NCI-H526 treated with DMSO at 0.1 percent for 48 hours (cell line): ENCODE measurements around the gene CLCN1.
"Not testable (repeated sequence)": the region's sequence is repeated elsewhere in the genome, so short reads cannot be mapped to it uniquely, and the experiment has no call there.

ENCODE experiments used
- DNase-seq: peaks from one replicate; lab custom pipeline; 2025; lab: John Stamatoyannopoulos, UW

Gene CLCN1

DNA sequence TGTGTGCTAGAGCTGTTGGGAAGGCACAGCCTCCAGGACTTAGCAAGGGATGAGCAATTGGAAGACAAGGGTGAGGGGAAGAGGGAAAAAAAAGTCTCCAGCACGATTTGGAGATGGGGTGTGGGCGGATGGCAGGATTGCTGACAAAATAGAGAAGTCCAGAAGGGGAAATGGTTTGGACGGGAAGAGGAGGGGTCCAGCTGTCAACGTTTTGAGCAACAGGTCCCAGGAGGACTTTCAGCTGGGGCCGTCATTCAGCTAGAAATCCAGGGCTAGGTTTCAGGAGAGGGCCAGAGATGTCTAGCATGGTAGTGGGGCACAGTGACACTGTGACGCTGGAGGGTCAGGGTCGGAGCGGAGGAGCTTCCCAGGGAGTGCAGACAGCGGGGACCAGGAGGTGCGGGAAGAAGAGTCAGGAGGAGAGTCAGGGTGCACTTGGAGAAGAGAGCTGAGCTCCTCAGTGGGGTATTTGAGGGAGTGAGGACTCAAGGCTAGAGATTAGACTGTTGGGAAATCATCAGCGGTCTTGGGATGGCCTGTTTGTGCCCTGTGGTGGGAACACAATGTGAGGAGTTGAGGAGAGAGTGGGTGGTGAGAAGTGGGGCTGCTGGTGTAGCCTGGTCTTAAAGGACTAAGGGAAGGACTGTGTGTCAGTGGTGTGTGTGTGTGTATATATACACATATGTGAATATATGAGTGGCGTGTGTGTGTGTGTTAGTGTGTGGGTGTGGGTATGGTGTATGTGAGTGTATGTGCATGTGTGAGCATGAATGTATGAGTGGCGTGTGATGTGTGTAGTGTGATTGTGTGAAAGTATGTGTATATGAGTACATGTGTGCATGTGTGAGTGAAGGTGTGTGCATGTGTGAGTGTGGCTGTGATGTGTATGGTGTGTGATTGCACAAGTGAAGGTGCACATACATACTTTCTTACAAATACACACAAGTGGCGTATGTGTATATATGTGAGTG is 69.0 kb downstream of the CLCN1 start:
- DNase-seq, result no peak

DNA sequence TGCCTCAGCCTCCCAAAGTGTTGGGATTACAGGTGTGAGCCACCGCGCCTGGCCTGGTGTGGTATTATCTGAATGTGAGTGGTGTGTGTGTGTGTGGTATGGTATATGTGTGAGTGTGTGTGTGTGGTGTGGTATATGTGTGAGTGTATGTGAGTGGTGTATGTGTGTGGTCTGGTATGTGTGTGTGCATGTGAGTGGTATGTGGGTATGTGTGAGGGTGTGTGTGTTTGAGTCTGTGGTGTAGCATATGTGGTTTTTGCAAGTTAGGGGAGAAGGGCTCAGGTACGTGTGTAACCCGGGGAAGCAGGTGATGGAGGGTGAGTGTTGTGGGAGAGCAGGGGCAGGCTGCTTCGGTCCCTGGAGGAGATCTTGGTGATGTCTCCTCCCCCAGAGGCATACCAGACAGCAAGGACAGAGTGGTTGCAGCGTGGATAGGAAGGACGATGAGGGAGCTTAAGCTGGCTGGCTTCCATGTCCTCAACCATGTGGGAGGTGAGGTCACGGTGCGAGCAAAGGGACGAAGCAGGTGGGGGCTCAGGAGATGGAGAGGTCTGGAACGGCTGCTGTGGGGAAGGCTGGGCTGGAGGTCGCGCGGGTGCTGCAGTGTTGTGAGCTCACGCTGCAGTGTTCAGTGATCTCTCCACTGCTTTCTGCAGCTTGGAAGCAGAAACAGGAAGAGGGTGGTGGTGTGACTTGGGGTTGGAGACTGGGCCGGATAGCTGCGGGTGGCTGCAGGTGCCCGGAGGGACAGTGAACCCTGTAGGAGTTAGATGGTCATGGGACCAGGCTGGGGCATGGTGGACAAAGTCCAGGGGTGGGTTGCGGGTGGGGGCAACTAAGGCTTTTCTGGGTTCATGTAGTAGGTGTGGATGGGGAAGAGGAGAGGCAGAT is 70.2 kb downstream of the CLCN1 start:
- no peak for DNase-seq

DNA sequence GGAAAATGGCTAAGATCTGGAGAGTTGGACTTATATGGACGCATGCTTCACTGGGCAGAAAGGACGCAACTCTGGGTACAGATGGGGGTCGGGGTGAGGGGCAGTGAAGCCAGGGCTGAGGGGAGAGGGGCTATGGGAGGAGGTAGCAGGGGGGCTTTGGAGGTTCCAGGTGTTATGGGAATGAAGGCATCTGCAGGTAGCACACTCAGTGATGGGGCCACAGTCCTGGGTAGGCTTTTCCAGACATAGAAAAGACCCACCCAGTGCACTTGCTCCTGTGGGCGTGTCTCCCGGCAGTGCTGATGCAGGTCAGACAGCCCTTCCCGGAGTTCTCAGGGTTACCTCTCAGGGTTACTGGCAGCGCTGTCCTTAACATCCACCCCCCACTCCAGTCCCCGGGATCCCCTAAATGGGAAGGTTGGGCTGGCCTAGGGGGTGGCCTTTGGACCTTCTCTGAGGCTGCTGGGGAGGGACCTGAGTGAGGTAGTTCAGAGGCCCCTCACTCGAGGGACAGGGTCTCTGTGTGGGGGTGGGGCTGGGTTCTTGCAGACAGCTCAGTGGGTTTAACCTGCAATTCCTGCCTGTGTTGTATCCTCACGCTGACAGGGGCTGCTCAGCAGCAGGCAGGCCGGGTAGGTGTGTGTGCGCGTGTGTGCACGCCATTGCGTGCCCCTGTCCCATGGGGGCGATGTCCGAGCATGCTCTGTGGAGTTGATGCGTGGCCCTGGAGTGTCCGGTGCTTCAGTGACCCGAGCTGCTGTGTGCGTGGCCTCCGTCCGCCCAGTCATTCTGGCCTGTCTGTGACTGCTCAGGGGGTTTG is 71.5 kb downstream of the CLCN1 start:
- no peak for DNase-seq

DNA sequence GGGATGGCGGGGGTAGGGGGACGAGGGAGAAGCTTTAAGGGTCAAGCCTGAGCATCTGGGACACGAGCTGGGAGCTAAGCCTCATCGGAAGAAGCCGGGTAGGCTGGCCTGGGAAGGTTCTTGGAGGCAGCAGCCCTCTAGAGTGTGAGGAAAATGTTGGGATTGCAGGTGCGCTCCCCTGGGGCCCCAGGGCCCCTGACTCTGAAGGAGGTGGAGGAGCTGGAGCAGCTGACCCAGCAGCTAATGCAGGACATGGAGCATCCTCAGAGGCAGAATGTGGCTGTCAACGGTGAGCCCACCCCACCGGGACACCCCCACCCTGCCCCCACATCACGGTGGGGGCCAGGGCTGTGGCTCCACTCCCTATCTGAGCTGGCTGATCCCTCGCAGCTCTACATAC is 72.1 kb downstream of the CLCN1 start:
- no peak for DNase-seq

DNA sequence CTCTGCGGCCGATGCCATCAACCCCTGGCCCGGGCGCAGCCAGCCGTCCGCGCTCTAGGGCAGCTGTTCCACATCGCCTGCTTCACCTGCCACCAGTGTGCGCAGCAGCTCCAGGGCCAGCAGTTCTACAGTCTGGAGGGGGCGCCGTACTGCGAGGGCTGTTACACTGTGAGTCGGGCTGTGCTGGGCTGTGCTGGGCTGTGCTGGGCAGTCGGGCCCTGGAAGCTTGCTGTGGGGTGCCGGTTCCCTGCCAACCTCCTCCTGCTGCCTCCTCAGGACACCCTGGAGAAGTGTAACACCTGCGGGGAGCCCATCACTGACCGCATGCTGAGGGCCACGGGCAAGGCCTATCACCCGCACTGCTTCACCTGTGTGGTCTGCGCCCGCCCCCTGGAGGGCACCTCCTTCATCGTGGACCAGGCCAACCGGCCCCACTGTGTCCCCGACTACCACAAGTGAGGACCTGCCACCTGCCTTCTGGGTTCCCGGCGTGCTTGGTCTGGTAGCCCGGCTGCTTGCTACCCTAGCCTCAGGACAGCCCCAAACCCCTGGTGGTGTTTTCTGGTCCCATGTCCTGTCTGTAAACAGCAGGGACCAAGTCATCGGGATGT is 72.7 kb downstream of the CLCN1 start:
- DNase-seq, result no peak

DNA sequence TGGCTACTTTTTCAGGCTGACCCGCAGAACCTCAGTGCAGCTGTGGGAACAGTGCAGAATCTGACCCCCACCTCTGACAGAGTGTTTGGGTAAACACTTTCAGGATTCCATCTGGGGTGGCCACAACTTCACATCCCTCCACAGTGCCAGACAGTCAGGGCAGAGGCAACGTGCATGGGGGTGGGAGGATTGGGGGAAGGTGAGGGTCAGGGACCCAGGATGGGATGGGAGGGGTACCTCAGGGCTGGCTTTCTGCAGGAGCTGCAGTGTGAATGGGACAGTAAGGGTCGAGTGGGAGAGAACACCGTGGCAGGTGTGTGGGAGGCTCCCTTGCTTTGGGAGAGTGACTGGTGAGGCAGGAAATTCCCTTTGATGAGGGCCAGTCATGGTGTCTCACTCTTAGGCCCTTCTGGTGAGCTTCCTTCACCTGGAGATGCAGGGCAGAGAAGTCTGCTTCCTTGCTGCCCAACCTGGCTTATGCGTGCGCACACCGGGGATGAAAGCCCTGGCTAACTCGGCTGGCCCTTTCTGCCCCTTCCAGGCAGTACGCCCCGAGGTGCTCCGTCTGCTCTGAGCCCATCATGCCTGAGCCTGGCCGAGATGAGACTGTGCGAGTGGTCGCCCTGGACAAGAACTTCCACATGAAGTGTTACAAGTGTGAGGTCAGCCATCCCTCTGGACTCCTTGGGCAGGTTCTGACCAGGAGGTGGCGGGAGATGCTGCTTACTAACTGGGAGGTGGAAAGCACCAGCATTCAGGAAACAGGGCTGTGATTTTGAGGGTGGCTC is 73.6 kb downstream of the CLCN1 start:
- no peak for DNase-seq

DNA sequence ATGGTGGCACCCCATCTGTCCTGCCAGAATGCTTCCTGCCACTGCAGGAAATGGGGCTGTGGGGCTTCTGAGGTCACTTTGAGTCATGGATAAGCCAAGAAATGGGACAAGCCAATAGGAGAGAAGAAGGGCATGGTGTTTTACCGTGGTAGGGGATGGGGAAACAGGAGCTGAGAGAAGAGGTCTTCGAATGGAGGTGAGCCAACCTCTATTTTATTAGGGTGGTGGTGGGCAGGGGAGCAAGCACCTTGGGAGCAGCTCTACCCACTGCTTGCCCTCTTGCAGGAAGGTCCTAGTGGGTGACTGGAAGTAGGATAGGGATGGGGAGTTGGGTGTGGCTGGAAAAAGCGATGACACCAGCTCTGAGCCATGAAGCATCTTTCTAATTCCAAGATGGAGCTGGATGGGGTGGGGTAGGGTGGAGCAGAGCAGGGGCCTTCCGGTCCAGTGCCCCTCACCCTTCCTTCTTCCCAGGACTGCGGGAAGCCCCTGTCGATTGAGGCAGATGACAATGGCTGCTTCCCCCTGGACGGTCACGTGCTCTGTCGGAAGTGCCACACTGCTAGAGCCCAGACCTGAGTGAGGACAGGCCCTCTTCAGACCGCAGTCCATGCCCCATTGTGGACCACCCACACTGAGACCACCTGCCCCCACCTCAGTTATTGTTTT is 74.3 kb downstream of the CLCN1 start:
- no peak for DNase-seq

DNA sequence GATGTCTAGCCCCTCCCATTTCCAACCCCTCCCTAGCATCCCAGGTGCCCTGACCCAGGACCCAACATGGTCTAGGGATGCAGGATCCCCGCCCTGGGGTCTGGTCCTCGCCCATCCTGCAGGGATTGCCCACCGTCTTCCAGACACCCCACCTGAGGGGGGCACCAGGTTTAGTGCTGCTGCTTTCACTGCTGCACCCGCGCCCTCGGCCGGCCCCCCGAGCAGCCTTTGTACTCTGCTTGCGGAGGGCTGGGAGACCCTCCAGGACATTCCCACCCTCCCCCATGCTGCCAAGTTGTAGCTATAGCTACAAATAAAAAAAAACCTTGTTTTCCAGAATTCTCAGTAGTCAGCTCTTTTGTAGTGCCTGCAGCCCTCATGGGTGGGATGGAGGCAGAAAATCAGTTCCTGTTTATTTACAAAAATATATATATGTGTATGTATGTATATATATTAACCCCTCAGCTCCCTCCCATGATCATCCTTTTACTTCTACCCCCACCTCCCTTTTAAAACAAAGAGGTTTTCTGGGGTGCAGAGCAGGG is 74.9 kb downstream of the CLCN1 start:
- DNase-seq, result no peak

DNA sequence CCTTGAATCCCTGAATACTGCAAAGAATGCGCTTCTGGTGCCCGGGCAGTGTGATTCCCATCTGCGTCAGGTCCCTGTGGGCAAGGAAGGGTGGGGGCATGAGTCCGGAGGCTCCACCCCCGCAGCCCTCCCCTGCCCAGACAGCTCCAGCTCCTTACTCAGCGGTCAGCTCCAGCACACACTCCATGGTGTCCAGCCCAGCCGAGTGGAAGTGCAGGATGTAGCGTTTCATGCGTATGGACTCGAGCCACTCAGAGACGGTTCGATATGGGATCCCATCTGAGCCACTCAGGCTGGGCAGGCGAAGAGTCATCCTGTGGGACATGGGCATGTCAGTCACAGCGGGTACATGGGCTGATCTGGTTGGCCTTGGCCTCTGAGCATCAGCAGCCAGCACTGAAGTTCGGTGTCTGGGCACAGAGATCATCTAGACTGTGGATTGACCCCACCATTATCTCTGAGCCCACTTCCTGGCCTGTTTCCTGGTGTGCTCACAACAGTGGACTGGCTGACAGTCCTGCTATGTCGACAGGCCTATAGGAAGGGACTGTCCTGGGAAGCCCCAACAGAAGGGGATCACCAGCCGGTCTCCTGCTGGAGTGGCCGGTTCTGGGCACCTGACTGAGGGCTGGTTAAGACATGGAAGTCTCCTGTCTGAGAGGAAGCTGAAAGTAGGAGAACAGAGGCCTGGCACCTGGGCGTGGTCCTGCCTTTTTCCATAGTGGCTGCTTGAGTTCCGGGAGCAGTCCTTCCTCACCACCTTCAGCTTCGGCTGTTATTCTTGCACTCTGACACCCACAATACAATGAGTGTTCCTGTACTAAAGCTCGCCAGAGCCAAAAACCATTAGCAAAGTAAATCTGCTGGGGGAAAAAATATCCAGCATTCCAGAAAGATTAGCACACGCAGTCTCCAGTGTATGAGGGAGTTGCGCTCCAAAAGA is 75.8 kb downstream of the CLCN1 start:
- no peak for DNase-seq

DNA sequence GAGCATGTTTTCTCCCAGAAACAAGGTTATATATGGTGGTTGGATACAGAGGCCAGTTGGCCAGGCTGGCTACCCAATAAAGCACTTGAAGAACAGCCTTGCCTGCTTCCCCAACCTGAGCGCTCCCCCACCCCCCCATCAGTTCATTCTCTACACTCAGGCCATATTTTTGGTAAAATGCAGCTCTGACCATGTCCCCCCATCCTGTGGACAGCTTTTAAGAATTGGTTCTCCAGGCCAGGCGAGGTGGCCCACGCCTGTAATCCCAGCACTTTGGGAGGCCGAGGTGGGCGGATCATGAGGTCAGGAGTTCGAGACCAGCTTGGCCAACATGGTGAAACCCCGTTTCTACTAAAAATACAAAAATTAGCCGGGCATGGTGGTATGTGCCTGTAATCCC is 76.5 kb downstream of the CLCN1 start:
- not testable (repeated sequence) for DNase-seq

DNA sequence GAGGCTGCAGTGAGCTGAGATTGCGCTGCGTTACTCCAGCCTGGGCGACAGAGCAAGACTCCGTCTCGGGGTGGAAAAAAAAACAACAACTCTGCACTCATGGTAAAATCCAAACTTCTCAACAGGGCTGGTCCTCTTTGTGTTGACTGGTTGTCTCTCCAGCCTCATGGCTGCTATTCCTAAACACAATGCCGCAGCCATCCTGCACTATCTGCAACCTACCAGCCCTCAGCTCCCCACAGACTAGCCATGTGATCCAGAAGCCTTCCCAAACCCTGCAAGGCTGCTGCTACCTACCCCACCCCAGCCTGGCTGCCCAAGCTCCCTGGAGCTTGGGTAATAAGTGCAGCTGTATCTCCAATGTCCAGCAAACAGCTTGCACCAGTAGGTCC is 77.0 kb downstream of the CLCN1 start:
- no peak for DNase-seq

DNA sequence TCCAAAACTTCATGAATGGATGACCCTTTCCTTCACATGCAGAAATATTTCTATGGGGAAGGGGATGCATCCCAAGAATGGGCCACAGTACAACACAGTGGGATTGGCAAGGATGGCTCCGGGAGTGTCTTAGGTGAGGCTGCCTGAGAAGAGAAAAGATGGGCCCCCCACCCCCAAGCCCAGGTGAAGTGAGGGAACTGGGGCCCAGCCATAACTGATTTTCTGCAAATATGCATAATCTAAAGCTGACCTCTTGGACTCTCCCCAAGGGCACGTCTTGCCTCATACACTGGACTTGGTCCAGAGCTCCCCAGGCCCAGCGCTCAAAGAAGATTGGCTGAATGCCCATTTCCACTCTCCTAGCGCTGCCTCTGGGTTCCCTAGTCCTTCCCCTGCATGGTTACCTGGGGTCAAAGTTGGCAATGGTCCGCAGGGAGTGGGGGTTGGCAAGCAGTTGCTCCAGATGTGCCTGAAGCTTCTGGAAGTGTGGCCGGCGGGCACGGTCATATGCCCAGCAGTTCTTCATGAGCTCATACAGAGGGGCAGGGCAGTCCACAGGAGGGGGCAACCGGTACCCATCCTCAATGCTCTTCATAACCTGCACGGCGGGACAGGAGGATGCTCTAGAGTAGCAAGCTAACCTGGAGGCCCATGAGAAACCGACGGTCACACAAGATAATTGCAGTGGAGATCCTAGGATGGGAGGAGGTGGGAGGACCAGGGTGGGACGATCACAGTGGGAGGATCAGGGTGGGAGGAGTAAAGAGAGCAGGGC is 77.5 kb downstream of the CLCN1 start:
- no peak for DNase-seq

DNA sequence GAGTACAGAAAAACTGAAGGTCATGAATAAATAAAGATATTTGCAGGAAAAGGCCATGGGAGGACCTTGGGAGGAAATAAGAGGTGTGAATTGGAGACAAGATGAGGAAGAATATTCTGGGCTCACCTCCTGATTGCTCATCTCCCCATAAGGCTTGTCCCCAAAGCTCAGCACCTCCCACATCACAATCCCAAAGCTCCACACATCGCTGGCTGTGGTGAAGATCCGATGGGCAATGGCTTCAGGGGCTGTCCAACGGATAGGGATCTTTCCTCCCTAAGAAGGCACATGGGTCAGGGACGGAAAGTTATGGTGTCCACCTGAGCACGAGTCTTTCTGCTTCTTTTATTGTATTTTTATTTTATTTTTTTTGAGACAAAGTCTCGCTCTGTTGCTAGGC is 78.2 kb downstream of the CLCN1 start:
- DNase-seq, result no peak

DNA sequence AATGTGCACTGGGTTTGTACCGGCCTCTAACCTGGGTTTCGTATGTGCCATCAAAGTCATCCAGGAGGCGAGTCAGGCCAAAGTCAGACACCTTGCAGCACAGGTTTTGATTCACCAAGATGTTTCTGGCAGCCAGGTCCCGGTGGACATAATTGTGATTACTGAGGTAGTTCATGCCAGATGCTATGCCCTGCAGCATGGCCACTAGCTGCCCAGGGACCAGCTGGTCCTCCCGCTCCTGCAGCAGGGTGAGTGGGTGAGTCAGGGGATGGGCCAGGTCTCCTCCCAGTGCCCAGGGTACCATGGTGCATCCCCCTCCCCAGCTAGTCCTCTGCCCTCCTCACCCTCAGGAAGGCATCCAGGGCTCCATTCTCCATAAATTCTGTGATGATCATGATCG is 78.9 kb downstream of the CLCN1 start:
- DNase-seq, result no peak

DNA sequence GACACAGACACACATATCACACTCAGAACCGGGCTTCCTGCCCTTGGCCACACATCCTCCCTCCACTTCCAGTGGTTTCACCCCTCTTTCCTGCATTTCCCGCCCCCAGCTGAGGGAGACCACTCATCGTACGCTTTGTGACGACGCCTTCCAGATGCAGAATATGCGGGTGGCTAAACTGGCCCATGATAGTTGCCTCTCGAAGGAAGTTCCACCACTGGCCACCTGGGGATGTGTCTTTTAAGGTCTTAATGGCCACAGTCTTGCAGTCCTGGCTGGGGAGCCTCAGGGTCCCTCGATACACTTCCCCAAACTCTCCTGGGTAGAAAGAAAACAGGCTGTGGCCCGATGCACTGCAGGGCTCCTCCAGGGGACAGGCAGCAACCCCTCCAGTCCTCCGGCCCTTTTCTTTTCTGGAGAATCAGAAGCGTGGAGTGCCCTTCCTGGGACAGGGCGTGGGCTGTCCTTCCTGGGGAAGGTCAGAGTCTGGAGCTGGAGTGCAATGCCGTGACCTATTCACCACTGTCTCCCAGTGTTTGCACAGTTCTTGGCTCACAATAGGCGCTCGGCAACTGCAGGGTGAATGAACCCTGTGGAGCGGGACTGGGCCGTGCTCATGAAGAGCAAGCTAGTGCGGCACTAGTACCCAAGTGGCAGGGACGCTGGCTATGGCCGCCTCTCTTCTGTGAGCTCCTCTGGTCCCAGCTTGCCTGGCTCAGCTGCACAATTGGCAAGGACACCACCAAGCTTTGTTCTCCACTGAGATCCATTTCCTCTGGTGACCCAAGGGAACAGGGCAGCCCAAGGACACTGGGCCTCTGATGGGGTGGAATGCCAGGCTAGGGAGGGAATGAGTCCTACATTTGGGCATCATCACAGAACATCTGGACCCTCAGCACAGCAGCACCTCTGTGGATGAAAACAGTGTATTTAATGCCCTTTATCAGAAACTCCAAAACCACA is 79.6 kb downstream of the CLCN1 start:
- no peak for DNase-seq

DNA sequence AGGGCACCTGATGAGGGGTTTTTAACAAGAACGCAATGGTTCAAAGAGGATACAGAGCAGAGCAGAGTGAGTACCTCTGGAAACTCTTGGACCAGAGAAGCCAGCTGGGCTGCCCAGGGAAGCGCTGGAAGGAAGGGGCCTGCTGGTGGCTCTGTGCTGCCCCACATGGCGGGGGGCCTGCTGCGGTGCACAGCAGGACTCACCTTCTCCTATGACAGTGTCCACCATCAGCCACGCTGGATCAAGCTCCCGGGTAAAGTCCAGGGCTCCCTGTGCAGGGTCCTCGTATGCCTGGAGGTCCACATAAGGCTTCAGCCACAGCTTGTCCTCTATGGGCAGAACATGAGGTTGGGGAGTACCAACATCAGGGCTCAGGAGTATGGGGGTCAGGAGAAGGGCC is 80.3 kb downstream of the CLCN1 start:
- no peak for DNase-seq
